Naive B cell (primary cell): ENCODE measurements around the gene EMILIN2. TPM values are rescaled to one million over a fixed set of nuclear protein-coding genes. Genes with fewer than 3 reads are reported as not detected.
A peak's percentile ranks its signal among the peaks of the same experiment; 100 is the strongest.

Experiments
- ATAC-seq, 2 donors: fragments of 150-1000 bp; cut with Tn5 transposase; 2 replicates each; pipeline ENCODE4 v1.10.0; 2021; ENCODE audit warnings: low read depth in 2 of 2, mild to moderate bottlenecking in 2 of 2, moderate library complexity in 2 of 2
- DNase-seq: peaks from one replicate; pipeline ENCODE4 v3.0.0; 2022
- H3K27ac Mint-ChIP-seq, 6 donors: one replicate each; pipeline ENCODE4 v1.8.0; 2020 to 2022; ENCODE audit warnings: mild to moderate bottlenecking in 6 of 6, mixed read lengths in 6 of 6, moderate library complexity in 5 of 6, inconsistent platforms in 2 of 6
- H3K27me3 Mint-ChIP-seq, 3 donors: one replicate each; pipeline ENCODE4 v1.8.0; 2021 to 2022; ENCODE audit warnings: mixed read lengths in 3 of 3, mild to moderate bottlenecking in 1 of 3
- H3K36me3 Mint-ChIP-seq, 2 donors: one replicate each; pipeline ENCODE4 v1.8.0; 2020 to 2022; ENCODE audit warnings: mixed read lengths in 2 of 2, inconsistent platforms in 1 of 2, mild to moderate bottlenecking in 1 of 2
- H3K4me1 Mint-ChIP-seq, 3 donors: one replicate each; pipeline ENCODE4 v1.8.0; 2020 to 2022; ENCODE audit warnings: mixed read lengths in 3 of 3, inconsistent platforms in 1 of 3, mild to moderate bottlenecking in 1 of 3, moderate library complexity in 1 of 3
- H3K4me3 Mint-ChIP-seq, 8 donors: one replicate each; pipeline ENCODE4 v1.8.0; 2020 to 2022; ENCODE audit warnings: mild to moderate bottlenecking in 8 of 8, mixed read lengths in 8 of 8, moderate library complexity in 8 of 8, inconsistent platforms in 2 of 8
- H3K9me3 Mint-ChIP-seq, 7 donors: one replicate each; pipeline ENCODE4 v1.8.0; 2020 to 2022; ENCODE audit warnings: mixed read lengths in 7 of 7, mild to moderate bottlenecking in 5 of 7, inconsistent platforms in 2 of 7, moderate library complexity in 1 of 7
- polyA plus RNA-seq, 6 donors: library from polyadenylated mRNA; unstranded; fragments of 300-500 nt; fragmentation: Illumina TruSeq; gene quantifications; one replicate each; pipeline ENCODE4 v1.2.3, GENCODE V29; 2021; ENCODE audit warnings: low read depth in 6 of 6

EMILIN2 gene
- polyA plus RNA-seq, 6 donors from 2014 or later: 1.2 to 2.2 (median 1.5) TPM; not detected in 1

- Mint-ChIP-seq H3K27me3 (no peaks in the 10 kb centered on the region), H3K9me3 (no peaks in the 10 kb centered on the region), H3K4me1 (peaks cover 12 to 31% (median 25%) of the 10 kb centered on the region in 3 donors), H3K27ac (peak overlapping the region in 3 of 6 donors; percentile 18 to 93 (median 40)), H3K36me3 (peaks cover 20 to 30% of the 10 kb centered on the region in 2 donors), H3K4me3 (no peak overlapping the region)
- ATAC-seq (no peak), DNase-seq (no peak)
Measured at GRCh38 chr18:2953935-2954653, 107.3 kb downstream of the EMILIN2 start.

GRCh38 chr18:2954869-2955645 lies 108.3 kb downstream of the EMILIN2 start:
- Mint-ChIP-seq H3K4me3 (no peak overlapping the region), H3K4me1 (peaks cover 14 to 39% (median 25%) of the 10 kb centered on the region in 3 donors), H3K27ac (peak overlapping the region in 4 of 6 donors; percentile 18 to 84 (median 50)), H3K36me3 (peaks cover 18 to 30% of the 10 kb centered on the region in 2 donors), H3K9me3 (no peaks in the 10 kb centered on the region), H3K27me3 (no peaks in the 10 kb centered on the region)
- DNase-seq (no peak), ATAC-seq (no peak)

GRCh38 chr18:2956056-2956455 lies 109.2 kb downstream of the EMILIN2 start:
- peaks cover 12 to 24% of the 10 kb centered on the region in 2 donors for H3K36me3 Mint-ChIP-seq
- H3K4me1 Mint-ChIP-seq: peaks cover 24 to 49% (median 33%) of the 10 kb centered on the region in 3 donors
- ATAC-seq (no peak), DNase-seq (no peak)
- H3K9me3 Mint-ChIP-seq: no peaks in the 10 kb centered on the region
- H3K27ac Mint-ChIP-seq: peak overlapping the region in 5 of 6 donors; percentile 29 to 84 (median 76)
- no peaks in the 10 kb centered on the region for H3K27me3 Mint-ChIP-seq
- H3K4me3 Mint-ChIP-seq: peak overlapping the region in 5 of 8 donors; percentile 5 to 77 (median 39)

GRCh38 chr18:2958819-2959298 lies 112.1 kb downstream of the EMILIN2 start:
- Mint-ChIP-seq H3K27ac (peak overlapping the region; percentile 30 to 97 (median 85)), H3K27me3 (no peaks in the 10 kb centered on the region), H3K36me3 (peaks cover 0 to 7% of the 10 kb centered on the region in 2 donors), H3K4me3 (peak overlapping the region in 5 of 8 donors; percentile 20 to 77 (median 51)), H3K9me3 (no peaks in the 10 kb centered on the region), H3K4me1 (peaks cover 45 to 76% (median 54%) of the 10 kb centered on the region in 3 donors)
- DNase-seq: no peak
- no peak for ATAC-seq

- DNase-seq: no peak
Measured at GRCh38 chr18:2959341-2959740, 112.5 kb downstream of the EMILIN2 start.

GRCh38 chr18:2960983-2961696 lies 114.3 kb downstream of the EMILIN2 start:
- H3K27ac Mint-ChIP-seq: peak overlapping the region; percentile 88 to 97 (median 96)
- DNase-seq (no peak), ATAC-seq (no peak)
- H3K4me1 Mint-ChIP-seq: peaks cover 48 to 73% (median 58%) of the 10 kb centered on the region in 3 donors
- no peaks in the 10 kb centered on the region for H3K36me3 Mint-ChIP-seq
- no peaks in the 10 kb centered on the region for H3K27me3 Mint-ChIP-seq
- H3K4me3 Mint-ChIP-seq: peak overlapping the region; percentile 77 to 92 (median 87)
- H3K9me3 Mint-ChIP-seq: no peaks in the 10 kb centered on the region

More at GRCh38 chr18:2959341-2959740, 112.5 kb downstream of the EMILIN2 start:
- Mint-ChIP-seq H3K4me3 (peak overlapping the region in 5 of 8 donors; percentile 47 to 92 (median 77)), H3K9me3 (no peaks in the 10 kb centered on the region), H3K27ac (peak overlapping the region; percentile 84 to 97 (median 94)), H3K36me3 (peaks cover 0 to 7% of the 10 kb centered on the region in 2 donors), H3K27me3 (no peaks in the 10 kb centered on the region), H3K4me1 (peaks cover 45 to 76% (median 55%) of the 10 kb centered on the region in 3 donors)
- ATAC-seq: no peak

GRCh38 chr18:2961821-2962220 lies 115.0 kb downstream of the EMILIN2 start:
- no peaks in the 10 kb centered on the region for H3K36me3 Mint-ChIP-seq
- peak; percentile 31 for DNase-seq
- H3K4me1 Mint-ChIP-seq: peaks cover 52 to 73% (median 57%) of the 10 kb centered on the region in 3 donors
- no peaks in the 10 kb centered on the region for H3K27me3 Mint-ChIP-seq
- H3K9me3 Mint-ChIP-seq: no peaks in the 10 kb centered on the region
- peak overlapping the region; percentile 70 to 97 (median 90) for H3K27ac Mint-ChIP-seq
- peak overlapping the region; percentile 38 to 92 (median 84) for H3K4me3 Mint-ChIP-seq
- ATAC-seq: peak; percentile 39 to 42

- no peaks in the 10 kb centered on the region for H3K36me3 Mint-ChIP-seq
- H3K4me1 Mint-ChIP-seq: peaks cover 47 to 74% (median 52%) of the 10 kb centered on the region in 3 donors
- H3K27ac Mint-ChIP-seq: peak overlapping the region; percentile 9 to 95 (median 90)
- no peaks in the 10 kb centered on the region for H3K27me3 Mint-ChIP-seq
- H3K9me3 Mint-ChIP-seq: no peaks in the 10 kb centered on the region
- ATAC-seq (peak; percentile 73 to 75), DNase-seq (peak; percentile 48)
- H3K4me3 Mint-ChIP-seq: peak overlapping the region in 7 of 8 donors; percentile 20 to 81 (median 52)
Measured at GRCh38 chr18:2963048-2963447, 116.2 kb downstream of the EMILIN2 start.

GRCh38 chr18:2964361-2965010 lies 117.7 kb downstream of the EMILIN2 start:
- DNase-seq (no peak), ATAC-seq (no peak)
- H3K4me1 Mint-ChIP-seq: peaks cover 58 to 77% (median 60%) of the 10 kb centered on the region in 3 donors
- no peaks in the 10 kb centered on the region for H3K9me3 Mint-ChIP-seq
- H3K27ac Mint-ChIP-seq: peak overlapping the region in 4 of 6 donors; percentile 14 to 60 (median 32)
- H3K36me3 Mint-ChIP-seq: no peaks in the 10 kb centered on the region
- H3K4me3 Mint-ChIP-seq: peak overlapping the region in 2 of 8 donors; percentile 42 to 70
- no peaks in the 10 kb centered on the region for H3K27me3 Mint-ChIP-seq

Other genes with a start within 250 kb of the EMILIN2 start
- gene SMCHD1, start 191.3 kb upstream of the EMILIN2 start, polyA plus RNA-seq: 10 to 100 TPM; 46.7 to 94.7 (median 68.9) TPM
- 10 to 100 TPM in 2 of 6 donors, 1 to 10 TPM in 4; 1.6 to 15.4 (median 8.1) TPM for gene LPIN2, start 166.1 kb downstream of the EMILIN2 start, polyA plus RNA-seq